Fibroblast of mammary gland (primary cell): Measurements from ENCODE around the gene SLC39A8.
"Not testable (repeated sequence)": the region's sequence is repeated elsewhere in the genome, so short reads cannot be mapped to it uniquely, and the experiment has no call there.

Source experiments
- DNase-seq: peaks from one replicate; pipeline ENCODE4 v3.0.0-alpha.2; 2010; ENCODE audit warnings: low read depth
- H3K4me3 ChIP-seq: 2 replicates; pipeline ENCODE4 v1.5.1; 2011; ENCODE audit warnings: low read depth, mild to moderate bottlenecking, low read length, moderate library complexity; ENCODE audit not compliant: control insufficient read depth
- CTCF ChIP-seq: conservative IDR thresholded peaks from 2 replicates; pipeline ENCODE4 v1.5.1; 2011; ENCODE audit warnings: low read depth, low read length, inconsistent platforms; ENCODE audit not compliant: control insufficient read depth, insufficient read depth

SLC39A8 gene

GRCh38 chr4:102362922-102363432 is 17.7 kb upstream of the SLC39A8 start:
- no peak overlapping the region for H3K4me3 ChIP-seq
- no peak for TF ChIP-seq CTCF
- DNase-seq: no peak

- peak; percentile 2 for DNase-seq
- no peak for TF ChIP-seq CTCF
- no peak overlapping the region for H3K4me3 ChIP-seq
Observed at GRCh38 chr4:102358128-102358527, 12.8 kb upstream of the SLC39A8 start.

- H3K4me3 ChIP-seq, DNase-seq: not testable (repeated sequence)
Observed at GRCh38 chr4:102357637-102358036, 12.4 kb upstream of the SLC39A8 start.

- DNase-seq: no peak
- no peak for TF ChIP-seq CTCF
- H3K4me3 ChIP-seq: no peak overlapping the region
Observed at GRCh38 chr4:102356562-102357202, 11.4 kb upstream of the SLC39A8 start.

- DNase-seq: no peak
- TF ChIP-seq CTCF: no peak
- H3K4me3 ChIP-seq: no peak overlapping the region
Observed at GRCh38 chr4:102355748-102356147, 10.5 kb upstream of the SLC39A8 start.

- no peak for TF ChIP-seq CTCF
- no peak overlapping the region for H3K4me3 ChIP-seq
- DNase-seq: no peak
Observed at GRCh38 chr4:102354671-102355454, 9.6 kb upstream of the SLC39A8 start.

- H3K4me3 ChIP-seq: no peak overlapping the region
- no peak for TF ChIP-seq CTCF
- DNase-seq: no peak
Observed at GRCh38 chr4:102352781-102353180, 7.5 kb upstream of the SLC39A8 start.
